ENCODE data around the gene MYLK. TPM values are rescaled to one million over a fixed set of nuclear protein-coding genes. Genes with fewer than 3 reads are reported as not detected.

The MYLK gene
- total and polyA plus RNA-seq, 2 experiments from 2014 or later, result 13.1 to 27.1 TPM

DNA sequence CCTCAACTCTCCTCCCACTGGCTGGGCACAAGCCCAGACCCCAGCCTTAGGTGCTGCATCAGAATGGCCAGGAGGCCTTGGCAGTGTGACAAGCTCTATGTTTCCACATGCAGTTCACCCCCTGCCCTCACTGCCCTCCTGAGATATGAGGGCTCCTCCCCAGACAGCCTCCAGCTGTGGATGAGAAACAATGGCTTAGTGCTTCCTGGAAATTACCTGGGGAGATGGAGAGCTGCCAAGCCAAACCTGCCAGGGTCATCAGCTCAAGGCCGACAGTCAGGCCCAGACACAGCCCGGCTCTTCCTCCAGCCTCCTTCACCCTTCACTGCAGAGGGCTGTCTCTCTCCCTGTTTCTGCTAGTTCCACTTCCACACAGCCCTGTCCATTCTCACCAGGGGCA is 76.3 kb downstream of the MYLK start:
- H3K9me3 ChIP-seq (ENCODE audit: low read depth), result no peaks in the 10 kb centered on the region
- no peaks in the 10 kb centered on the region for H3K36me3 ChIP-seq (replicated peaks; ENCODE audit: insufficient read depth, low read depth)
- WGBS (ENCODE audit: low lambda C conversion rate, missing lambda C conversion rate), result 87% methylated on average over 2 of the region's 2 CpGs
- H3K4me3 ChIP-seq, result no peak overlapping the region
- TF ChIP-seq EZH2 (IDR thresholded peaks at IDR 0.05; ENCODE audit: borderline replicate concordance), result no peak
- TF ChIP-seq, protein P1, sequence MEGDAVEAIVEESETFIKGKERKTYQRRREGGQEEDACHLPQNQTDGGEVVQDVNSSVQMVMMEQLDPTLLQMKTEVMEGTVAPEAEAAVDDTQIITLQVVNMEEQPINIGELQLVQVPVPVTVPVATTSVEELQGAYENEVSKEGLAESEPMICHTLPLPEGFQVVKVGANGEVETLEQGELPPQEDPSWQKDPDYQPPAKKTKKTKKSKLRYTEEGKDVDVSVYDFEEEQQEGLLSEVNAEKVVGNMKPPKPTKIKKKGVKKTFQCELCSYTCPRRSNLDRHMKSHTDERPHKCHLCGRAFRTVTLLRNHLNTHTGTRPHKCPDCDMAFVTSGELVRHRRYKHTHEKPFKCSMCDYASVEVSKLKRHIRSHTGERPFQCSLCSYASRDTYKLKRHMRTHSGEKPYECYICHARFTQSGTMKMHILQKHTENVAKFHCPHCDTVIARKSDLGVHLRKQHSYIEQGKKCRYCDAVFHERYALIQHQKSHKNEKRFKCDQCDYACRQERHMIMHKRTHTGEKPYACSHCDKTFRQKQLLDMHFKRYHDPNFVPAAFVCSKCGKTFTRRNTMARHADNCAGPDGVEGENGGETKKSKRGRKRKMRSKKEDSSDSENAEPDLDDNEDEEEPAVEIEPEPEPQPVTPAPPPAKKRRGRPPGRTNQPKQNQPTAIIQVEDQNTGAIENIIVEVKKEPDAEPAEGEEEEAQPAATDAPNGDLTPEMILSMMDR (IDR thresholded peaks at IDR 0.05; ENCODE audit: poor library complexity), result no peak
- TF ChIP-seq EZH2phosphoT487 (IDR thresholded peaks at IDR 0.05; ENCODE audit: low read depth, severe bottlenecking, unreplicated experiment), result no peak
- H4K20me1 ChIP-seq (ENCODE audit: insufficient read depth, poor library complexity, severe bottlenecking), result no peaks in the 10 kb centered on the region
- no peaks in the 10 kb centered on the region for H3K4me1 ChIP-seq (ENCODE audit: insufficient read depth)
- peaks cover 11% of the 10 kb centered on the region for H3K27me3 ChIP-seq
- no peaks in the 10 kb centered on the region for H3K9me2 ChIP-seq (replicated peaks; ENCODE audit: insufficient read depth)
- H3K4me2 ChIP-seq, result no peak overlapping the region
- no peak overlapping the region for H3K27ac ChIP-seq
- no peaks in the 10 kb centered on the region for H3K79me2 ChIP-seq
- DNase-seq (ENCODE audit: low spot score), result no peak
- H2AFZ ChIP-seq, result no peak overlapping the region

DNA sequence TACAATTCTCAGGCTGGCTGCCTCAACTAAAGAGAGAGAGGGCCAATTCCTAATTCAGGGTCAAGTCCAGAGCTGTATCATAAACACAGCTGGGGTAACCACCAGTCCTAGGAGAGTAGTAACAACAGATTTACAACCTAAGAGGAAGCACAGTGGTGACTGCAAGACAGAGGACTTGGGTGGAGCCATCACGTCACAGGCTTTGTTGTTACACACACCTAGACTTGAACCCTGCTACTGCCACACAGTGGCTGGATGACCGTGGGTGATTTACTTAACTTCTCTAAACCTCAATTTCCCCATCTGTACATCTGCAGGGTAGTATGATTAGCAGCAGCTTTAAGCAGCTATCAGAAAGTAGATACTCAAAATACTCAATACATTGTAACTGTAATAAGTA is 78.6 kb downstream of the MYLK start:
- H2AFZ ChIP-seq, result no peak overlapping the region
- no peaks in the 10 kb centered on the region for H3K4me1 ChIP-seq (ENCODE audit: insufficient read depth)
- H3K4me2 ChIP-seq, result no peak overlapping the region
- no peaks in the 10 kb centered on the region for H3K9me3 ChIP-seq (ENCODE audit: low read depth)
- H3K27me3 ChIP-seq, result peaks cover 11% of the 10 kb centered on the region
- no peaks in the 10 kb centered on the region for H3K36me3 ChIP-seq (replicated peaks; ENCODE audit: insufficient read depth, low read depth)
- no peak overlapping the region for H3K4me3 ChIP-seq
- TF ChIP-seq, protein P1 (IDR thresholded peaks at IDR 0.05; ENCODE audit: poor library complexity), result no peak
- TF ChIP-seq EZH2 (IDR thresholded peaks at IDR 0.05; ENCODE audit: borderline replicate concordance) (no peak), EZH2phosphoT487 (IDR thresholded peaks at IDR 0.05; ENCODE audit: low read depth, severe bottlenecking, unreplicated experiment) (no peak)
- WGBS (ENCODE audit: low lambda C conversion rate, missing lambda C conversion rate), result 81% methylated on average over 2 of the region's 2 CpGs
- no peaks in the 10 kb centered on the region for H4K20me1 ChIP-seq (ENCODE audit: insufficient read depth, poor library complexity, severe bottlenecking)
- DNase-seq (ENCODE audit: low spot score), result no peak
- H3K27ac ChIP-seq, result no peak overlapping the region
- H3K79me2 ChIP-seq, result no peaks in the 10 kb centered on the region
- H3K9me2 ChIP-seq (replicated peaks; ENCODE audit: insufficient read depth), result no peaks in the 10 kb centered on the region

- Histone ChIP-seq H2AFZ (no peak overlapping the region), H3K79me2 (no peaks in the 10 kb centered on the region), H3K9me3 (ENCODE audit: low read depth) (no peaks in the 10 kb centered on the region), H3K4me3 (no peak overlapping the region), H3K36me3 (replicated peaks; ENCODE audit: insufficient read depth, low read depth) (no peaks in the 10 kb centered on the region), H3K4me2 (no peak overlapping the region), H3K27ac (no peak overlapping the region), H3K4me1 (ENCODE audit: insufficient read depth) (no peaks in the 10 kb centered on the region), H3K9me2 (replicated peaks; ENCODE audit: insufficient read depth) (no peaks in the 10 kb centered on the region), H3K27me3 (peaks cover 11% of the 10 kb centered on the region), H4K20me1 (ENCODE audit: insufficient read depth, poor library complexity, severe bottlenecking) (no peaks in the 10 kb centered on the region)
- DNase-seq (ENCODE audit: low spot score), result no peak
- 87% methylated on average over 7 of the region's 7 CpGs for WGBS (ENCODE audit: low lambda C conversion rate, missing lambda C conversion rate)
- no peak for TF ChIP-seq EZH2phosphoT487 (IDR thresholded peaks at IDR 0.05; ENCODE audit: low read depth, severe bottlenecking, unreplicated experiment)
- TF ChIP-seq, protein P1 (IDR thresholded peaks at IDR 0.05; ENCODE audit: poor library complexity), result no peak
- TF ChIP-seq EZH2 (IDR thresholded peaks at IDR 0.05; ENCODE audit: borderline replicate concordance), result no peak
Measured at GRCh38 chr3:123805101-123805500, 79.0 kb downstream of the MYLK start.

DNA sequence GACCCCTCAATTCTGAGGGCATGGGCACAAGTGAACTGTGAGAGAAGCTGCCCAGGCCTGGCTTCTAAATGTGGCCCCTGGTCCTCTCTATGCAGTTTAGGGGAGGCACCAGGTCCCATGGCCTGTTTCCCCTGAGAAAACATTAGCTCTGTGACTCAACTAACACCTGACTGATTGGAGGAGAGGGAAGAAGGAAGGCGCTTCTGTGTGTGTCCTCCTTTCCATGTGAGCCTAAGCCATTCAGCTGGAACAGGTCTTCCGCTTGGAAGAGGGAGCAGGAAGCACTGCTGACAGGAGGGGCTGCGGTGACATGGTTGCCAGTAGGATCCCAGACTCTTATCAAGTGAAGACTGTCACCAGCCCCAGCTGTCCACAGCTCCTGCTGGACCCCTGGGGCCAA is 79.5 kb downstream of the MYLK start:
- Histone ChIP-seq H4K20me1 (ENCODE audit: insufficient read depth, poor library complexity, severe bottlenecking) (no peaks in the 10 kb centered on the region), H3K4me3 (no peak overlapping the region), H3K4me1 (ENCODE audit: insufficient read depth) (no peaks in the 10 kb centered on the region), H3K27me3 (peaks cover 11% of the 10 kb centered on the region), H3K4me2 (no peak overlapping the region), H3K27ac (no peak overlapping the region), H3K36me3 (replicated peaks; ENCODE audit: insufficient read depth, low read depth) (no peaks in the 10 kb centered on the region), H3K9me3 (ENCODE audit: low read depth) (no peaks in the 10 kb centered on the region), H3K9me2 (replicated peaks; ENCODE audit: insufficient read depth) (no peaks in the 10 kb centered on the region), H3K79me2 (no peaks in the 10 kb centered on the region), H2AFZ (no peak overlapping the region)
- no peak for DNase-seq (ENCODE audit: low spot score)
- WGBS (ENCODE audit: low lambda C conversion rate, missing lambda C conversion rate), result 93% methylated on average over 3 of the region's 3 CpGs
- TF ChIP-seq EZH2 (IDR thresholded peaks at IDR 0.05; ENCODE audit: borderline replicate concordance) (no peak), EZH2phosphoT487 (IDR thresholded peaks at IDR 0.05; ENCODE audit: low read depth, severe bottlenecking, unreplicated experiment) (no peak)
- TF ChIP-seq, protein P1 (IDR thresholded peaks at IDR 0.05; ENCODE audit: poor library complexity), result no peak
